HG02840 (cell line): ENCODE data around the gene PDE4B.
"Not testable (repeated sequence)": the region's sequence is repeated elsewhere in the genome, so short reads cannot be mapped to it uniquely, and the experiment has no call there.

ENCODE experiments used
- ATAC-seq: cut with Tn5 transposase; IDR thresholded peaks from one replicate; pipeline ENCODE4 v1.9.1; 2021; ENCODE audit warnings: mild to moderate bottlenecking, moderate library complexity, moderate number of reproducible peaks; ENCODE audit not compliant: unreplicated experiment, low FRiP score

Gene PDE4B

GRCh38 chr1:66395202-66396061 is 602.7 kb downstream of the PDE4B start:
- peak; percentile 29 for ATAC-seq

DNA sequence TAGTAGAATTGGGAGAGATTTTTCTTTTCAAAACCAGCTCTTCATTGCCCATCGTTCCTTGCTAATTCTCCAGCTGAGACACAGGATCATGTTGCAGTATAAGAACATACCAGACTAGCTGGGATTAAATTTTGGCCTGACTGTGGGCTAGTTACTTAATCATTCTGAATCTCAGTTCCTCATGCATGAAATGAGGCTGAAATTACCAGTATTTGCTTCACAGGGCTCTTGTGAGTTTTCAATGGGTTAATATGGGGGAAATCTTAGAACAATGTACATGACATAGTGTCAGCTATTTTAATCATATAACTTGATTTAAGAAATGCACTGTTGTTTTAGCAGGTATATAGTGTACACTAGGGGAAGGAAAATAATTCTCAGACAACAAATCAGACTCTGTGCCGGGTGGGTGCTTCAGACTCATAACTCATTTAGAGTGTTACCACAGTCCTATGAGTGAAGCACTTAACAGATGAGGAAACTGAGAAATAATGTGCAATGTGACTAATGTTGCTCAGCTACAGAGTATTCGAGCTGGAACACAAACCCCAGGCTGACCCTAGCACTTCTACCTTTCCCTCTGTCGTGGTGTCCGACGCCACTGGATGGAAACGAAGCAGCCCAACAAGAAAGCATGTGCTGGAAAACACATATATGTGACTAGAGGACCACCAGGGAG is 603.7 kb downstream of the PDE4B start:
- ATAC-seq, result peak; percentile 39

DNA sequence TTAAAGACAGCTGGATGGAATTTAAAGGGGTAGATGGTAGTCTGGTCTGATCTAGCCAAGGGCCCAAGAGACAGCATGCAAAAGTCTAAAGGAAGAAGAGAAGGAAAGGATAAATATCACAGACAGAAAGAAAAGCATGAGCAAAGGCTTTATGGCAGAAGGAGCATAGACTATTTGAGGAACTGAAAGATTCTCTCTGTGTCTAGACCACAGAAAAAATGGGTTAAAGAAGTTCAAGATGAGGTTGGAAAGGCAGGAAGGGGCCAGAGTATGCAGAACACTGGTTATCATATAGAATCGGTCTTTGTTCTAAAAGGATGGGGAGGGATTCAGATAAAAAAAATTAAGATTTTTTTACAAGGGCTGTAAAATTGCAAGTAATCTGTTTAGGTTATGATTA is 604.5 kb downstream of the PDE4B start:
- peak; percentile 28 for ATAC-seq

- ATAC-seq, result peak; percentile 15
Observed at GRCh38 chr1:66399888-66400529, 607.3 kb downstream of the PDE4B start.

DNA sequence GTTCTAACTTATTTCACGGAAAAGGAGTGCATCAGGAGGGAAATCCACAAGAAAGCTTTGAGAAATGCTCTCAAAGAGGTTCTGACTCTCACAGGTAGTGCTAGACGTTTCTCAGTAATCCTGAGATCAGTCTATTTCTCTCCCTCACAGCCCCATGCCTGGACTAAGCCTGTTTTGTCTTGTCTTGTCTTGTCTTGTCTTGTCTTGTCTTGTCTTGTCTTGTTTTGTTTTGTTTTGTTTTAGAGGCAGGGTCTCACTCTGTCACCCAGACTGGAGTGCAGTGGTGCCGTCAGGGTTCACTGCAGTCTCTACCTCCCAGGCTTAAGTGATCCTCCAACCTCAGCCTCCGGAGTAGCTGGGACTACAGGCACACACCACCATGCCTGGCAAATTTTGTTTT is 608.0 kb downstream of the PDE4B start:
- ATAC-seq, result no peak

DNA sequence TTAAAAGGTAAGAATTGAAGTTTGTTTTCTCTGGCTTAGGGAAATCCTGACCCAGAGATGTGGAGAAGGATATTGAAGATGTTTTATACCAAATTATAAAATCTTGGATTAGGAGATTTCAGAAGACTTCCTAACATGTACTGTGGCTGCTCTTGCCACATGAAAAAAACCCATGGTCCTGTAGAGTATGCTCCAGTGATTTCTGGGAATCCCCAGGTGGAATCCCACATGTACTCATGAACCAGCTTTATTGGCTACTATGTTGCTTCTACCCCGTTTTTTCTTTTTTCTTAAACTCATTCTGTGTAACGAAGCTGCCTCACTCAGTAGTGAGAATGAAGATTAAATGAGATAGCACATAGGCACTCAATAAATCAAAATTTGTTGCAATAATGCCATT is 608.5 kb downstream of the PDE4B start:
- ATAC-seq, result no peak

DNA sequence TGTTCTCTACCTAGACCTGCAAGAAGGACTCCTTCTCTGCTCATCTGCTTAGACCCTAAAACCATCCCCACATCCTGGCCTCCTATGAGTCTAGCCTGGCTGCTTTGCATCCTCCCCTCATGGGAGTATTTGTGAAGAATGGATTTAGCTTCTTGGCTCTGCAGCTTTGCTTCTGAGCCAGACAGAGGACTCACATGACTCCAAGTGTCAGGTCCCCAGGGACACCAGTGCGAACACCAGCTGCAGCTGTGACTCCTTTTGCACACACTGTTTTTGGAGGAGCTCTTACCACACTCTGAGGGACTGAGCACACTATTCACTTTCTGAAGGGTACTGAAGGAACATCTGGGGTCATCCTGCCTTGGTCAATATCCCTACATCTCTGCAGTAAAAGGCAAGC is 609.5 kb downstream of the PDE4B start:
- ATAC-seq, result peak; percentile 76

GRCh38 chr1:66403007-66403731 is 610.5 kb downstream of the PDE4B start:
- no peak for ATAC-seq

- no peak for ATAC-seq
Observed at GRCh38 chr1:66405061-66405460, 612.4 kb downstream of the PDE4B start.

GRCh38 chr1:66411449-66411848 is 618.8 kb downstream of the PDE4B start:
- not testable (repeated sequence) for ATAC-seq

GRCh38 chr1:66412704-66413103 is 620.0 kb downstream of the PDE4B start:
- ATAC-seq, result no peak

DNA sequence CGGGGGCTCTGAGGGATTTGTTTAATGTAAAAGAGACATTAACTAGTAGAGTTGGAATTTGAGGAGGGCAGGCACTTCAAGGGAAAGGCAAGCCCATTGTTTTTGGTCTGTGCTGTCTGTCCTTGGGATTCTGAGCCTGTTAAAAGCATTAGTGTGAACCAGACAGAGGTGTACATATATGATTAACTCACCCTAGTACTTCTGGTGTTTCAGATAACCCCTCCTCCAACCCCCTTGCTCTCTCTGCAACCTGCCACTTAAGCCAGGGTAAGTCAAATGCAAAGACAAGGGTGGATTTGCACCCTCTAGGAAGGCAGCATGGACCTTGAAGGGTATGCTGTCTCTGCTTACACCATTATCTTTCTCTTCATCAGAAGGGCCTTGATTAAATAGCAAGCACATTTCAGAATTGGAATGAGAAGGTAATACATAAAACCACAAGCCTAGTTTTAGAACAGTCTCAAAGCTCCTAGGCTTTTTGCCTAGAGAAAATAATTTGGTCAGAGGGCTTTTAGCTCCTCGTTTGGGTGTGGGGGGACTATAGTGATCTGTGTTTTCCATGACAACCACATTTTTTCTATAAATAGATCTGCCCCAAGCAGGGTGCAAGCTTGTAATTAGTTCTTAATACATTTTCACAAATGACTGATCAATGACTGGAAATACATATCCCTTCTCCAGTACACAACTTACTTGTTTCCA is 620.6 kb downstream of the PDE4B start:
- ATAC-seq, result no peak

GRCh38 chr1:66413838-66414175 is 621.1 kb downstream of the PDE4B start:
- ATAC-seq, result no peak

GRCh38 chr1:66415281-66415680 is 622.6 kb downstream of the PDE4B start:
- no peak for ATAC-seq

- no peak for ATAC-seq
Observed at GRCh38 chr1:66415866-66416265, 623.2 kb downstream of the PDE4B start.

DNA sequence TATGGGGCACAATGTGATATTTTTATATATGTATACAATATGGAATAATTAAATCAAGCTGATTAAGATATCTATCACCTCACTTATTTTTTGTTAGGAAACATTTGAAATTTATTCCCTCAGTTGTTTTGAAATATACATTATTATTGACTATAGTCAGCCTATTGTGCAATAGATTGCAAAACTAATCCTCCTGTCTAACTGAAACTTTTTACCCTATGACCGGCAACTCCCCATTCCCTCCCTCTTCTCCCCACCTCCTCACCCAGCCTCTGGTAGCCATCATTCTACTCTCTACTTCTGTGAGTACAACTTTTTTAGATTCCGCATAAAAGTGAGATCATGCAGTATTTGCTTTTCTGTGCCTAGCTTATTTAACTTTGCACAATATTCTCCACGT is 623.6 kb downstream of the PDE4B start:
- no peak for ATAC-seq

DNA sequence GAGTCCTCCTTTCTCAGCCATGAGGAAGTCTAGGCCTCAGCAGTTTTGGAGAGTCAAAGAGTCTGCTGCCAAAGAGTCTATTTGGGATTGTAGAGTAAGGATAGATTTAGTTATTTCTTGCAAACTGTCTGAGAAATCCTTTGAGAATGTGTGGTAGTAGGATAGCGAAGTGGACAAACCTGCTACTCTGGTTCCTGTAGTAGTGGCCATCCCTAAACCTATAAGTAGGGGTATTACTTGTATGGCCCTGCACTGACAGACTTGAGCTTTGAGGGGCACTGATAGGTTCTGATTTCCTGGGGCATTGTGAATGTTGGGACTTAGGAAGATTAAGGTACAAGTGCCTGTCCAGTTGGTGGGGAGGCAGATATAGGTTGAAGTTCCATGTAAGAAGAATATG is 625.3 kb downstream of the PDE4B start:
- no peak for ATAC-seq

- ATAC-seq, result not testable (repeated sequence)
Observed at GRCh38 chr1:66420171-66420570, 627.5 kb downstream of the PDE4B start.

DNA sequence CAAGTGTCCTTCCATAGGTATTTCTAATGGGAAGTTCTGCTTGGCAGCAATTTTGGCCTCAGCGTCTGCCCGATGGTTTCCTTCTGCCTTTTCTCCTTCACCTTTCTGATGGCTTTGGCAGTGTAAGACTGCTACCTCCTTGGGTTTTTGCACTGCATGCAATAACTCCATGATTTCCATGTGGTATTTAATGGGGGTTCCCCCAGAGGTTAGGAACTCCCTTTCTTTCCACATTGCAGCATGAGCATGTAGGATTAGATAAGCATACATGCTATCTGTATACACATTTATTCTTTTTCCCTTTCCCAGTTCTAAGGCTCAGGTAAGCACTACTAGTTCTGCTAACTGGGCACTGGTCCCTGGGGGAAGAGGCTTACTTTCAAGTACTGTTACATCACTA is 628.2 kb downstream of the PDE4B start:
- ATAC-seq, result not testable (repeated sequence)

GRCh38 chr1:66422804-66423203 is 630.1 kb downstream of the PDE4B start:
- no peak for ATAC-seq
